Measurements from ENCODE around the gene WDR7. TPM values are rescaled to one million over a fixed set of nuclear protein-coding genes. Genes with fewer than 3 reads are reported as not detected.

Gene WDR7
- total and polyA plus RNA-seq, 9 of the 15 experiments (the other 6 are each of a cell fraction or from before 2014, with no cell fraction given): 1.4 to 9.4 (median 5.3) TPM

GRCh38 chr18:57051657-57052044 is 400.5 kb downstream of the WDR7 start (continued):
- TF ChIP-seq MGA (IDR thresholded peaks at IDR 0.05): no peak
- no peak for TF ChIP-seq SMARCC2 (IDR thresholded peaks at IDR 0.05; ENCODE audit: low read depth)
- TF ChIP-seq RHOXF2B (CRISPR knock-in tag; conservative IDR thresholded peaks at IDR 0.05): no peak
- TF ChIP-seq KLF13 (tag; IDR thresholded peaks at IDR 0.05; ENCODE audit: borderline replicate concordance, low read depth): no peak
- TF ChIP-seq TAF15 (IDR thresholded peaks at IDR 0.05; ENCODE audit: low read depth, low read length): no peak
- TF ChIP-seq GATAD2A (IDR thresholded peaks at IDR 0.05): no peak
- no peak for TF ChIP-seq NFRKB (IDR thresholded peaks at IDR 0.05; ENCODE audit: low read depth)
- TF ChIP-seq ZNF143 (CRISPR knock-in tag; IDR thresholded peaks at IDR 0.05): no peak
- no peak for TF ChIP-seq EP400 (IDR thresholded peaks at IDR 0.05)
- no peak for TF ChIP-seq ID3 (CRISPR knock-in tag; IDR thresholded peaks at IDR 0.05)
- TF ChIP-seq ID3 (tag; IDR thresholded peaks at IDR 0.05): no peak
- no peak for TF ChIP-seq FOXO4 (CRISPR knock-in tag; IDR thresholded peaks at IDR 0.05)

Measured in K562 (cell line).